Activated CD4-positive, alpha-beta T cell treated with anti-CD3 and anti-CD28 coated beads for 36 hours (primary cell): ENCODE results near the gene RAMP3. TPM values are rescaled to one million over a fixed set of nuclear protein-coding genes. Genes with fewer than 3 reads are reported as not detected.

Experiments used
- ATAC-seq: fragments of 200-7000 bp; cut with Tn5 transposase; one replicate; pipeline ENCODE4 v1.10.0; 2021; ENCODE audit warnings: mild to moderate bottlenecking, moderate library complexity
- CTCF ChIA-PET: fragments of 350-600 bp; sonication (Branson Sonifier 250); formaldehyde crosslinking; loops from one replicate; lab custom pipeline; 2021; ENCODE audit warnings: antibody characterized with exemption; lab: Charles Lee
- POLR2A ChIA-PET: fragments of 350-600 bp; sonication (Branson Sonifier 250); formaldehyde crosslinking; loops from one replicate; lab custom pipeline; 2021; ENCODE audit warnings: antibody characterized with exemption, inconsistent platforms; lab: Charles Lee
- DNase-seq: peaks from one replicate; pipeline ENCODE4 v3.0.0-alpha.2; 2020
- H3K27ac Mint-ChIP-seq: one replicate; pipeline ENCODE4 v1.8.0; 2021; ENCODE audit warnings: mixed read lengths
- H3K27me3 Mint-ChIP-seq: one replicate; pipeline ENCODE4 v1.8.0; 2021; ENCODE audit warnings: mixed read lengths
- H3K36me3 Mint-ChIP-seq: one replicate; pipeline ENCODE4 v1.8.0; 2021; ENCODE audit warnings: low read depth, mixed read lengths
- H3K4me1 Mint-ChIP-seq: one replicate; pipeline ENCODE4 v1.8.0; 2021; ENCODE audit warnings: mixed read lengths
- H3K4me3 Mint-ChIP-seq: one replicate; pipeline ENCODE4 v1.8.0; 2021; ENCODE audit warnings: mild to moderate bottlenecking, moderate library complexity, mixed read lengths
- H3K9me3 Mint-ChIP-seq: one replicate; pipeline ENCODE4 v1.8.0; 2021; ENCODE audit warnings: low read depth, mixed read lengths
- intact Hi-C, 2 experiments: fragments of 100-400 bp; cut with DNase I in 1 of 2; cut with micrococcal nuclease in 1 of 2; formaldehyde crosslinking; loops; one replicate each; pipeline versions ENCODE4 v1.14.2 to v1.15.1; 2022 to 2024; cut with DNase I, micrococcal nuclease
- total RNA-seq, 2 experiments: library from RNA; stranded (reverse); gene quantifications; one replicate each; pipeline ENCODE4 v1.2.3, GENCODE V29; 2021

RAMP3 gene
- total RNA-seq, 2 experiments from 2014 or later: not detected

DNA sequence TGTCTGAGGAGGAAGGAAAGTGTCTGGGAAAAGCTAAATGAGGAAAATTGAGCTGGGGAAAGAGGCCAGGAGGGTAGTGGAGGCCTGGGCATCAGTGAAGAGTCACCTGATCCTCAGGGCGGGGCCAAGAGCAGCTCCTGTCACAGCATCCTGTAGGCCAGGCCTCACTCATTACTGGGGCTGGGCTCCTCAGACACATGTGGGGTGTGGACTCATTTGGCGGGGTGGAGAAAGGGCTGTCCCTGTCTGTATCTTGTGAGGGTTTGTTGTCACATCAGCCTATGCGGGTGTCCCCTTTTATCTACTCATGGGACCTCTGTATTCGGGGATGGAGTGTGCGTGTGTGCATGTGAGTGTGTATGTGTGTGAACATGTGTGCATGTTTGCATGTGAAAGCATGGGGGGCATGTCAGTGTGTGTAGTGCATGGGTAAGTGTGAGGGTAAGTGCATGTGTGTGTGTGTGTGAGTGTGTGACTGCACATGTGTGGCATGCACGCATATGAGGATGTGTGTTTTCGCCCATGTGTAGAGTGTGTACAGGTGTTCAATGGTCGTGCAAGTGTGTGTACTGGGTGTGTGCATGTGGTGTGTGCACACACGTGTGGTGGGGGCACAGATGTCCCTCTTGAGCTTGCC, 67.8 kb downstream of the RAMP3 start:
- ATAC-seq (no peak), DNase-seq (no peak)
- H3K9me3 Mint-ChIP-seq: no peaks in the 10 kb centered on the region
- H3K4me3 Mint-ChIP-seq: no peak overlapping the region
- no peak overlapping the region for H3K27ac Mint-ChIP-seq
- H3K4me1 Mint-ChIP-seq: no peaks in the 10 kb centered on the region
- POLR2A ChIA-PET: no interaction called here
- CTCF ChIA-PET: interaction anchor here (0.6 kb wide), 1 partner anchor 52 kb away, joined by 3 read pairs; no protein-coding TSS in a partner anchor
- intact Hi-C loops: no loop called here
- H3K27me3 Mint-ChIP-seq: peaks cover 26% of the 10 kb centered on the region
- H3K36me3 Mint-ChIP-seq: no peaks in the 10 kb centered on the region

GRCh38 chr7:45225948-45226335, 68.4 kb downstream of the RAMP3 start:
- H3K4me3 Mint-ChIP-seq: no peak overlapping the region
- intact Hi-C loops: no loop called here
- no peaks in the 10 kb centered on the region for H3K4me1 Mint-ChIP-seq
- no peak for ATAC-seq
- H3K36me3 Mint-ChIP-seq: no peaks in the 10 kb centered on the region
- no peak overlapping the region for H3K27ac Mint-ChIP-seq
- ChIA-PET POLR2A (no interaction called here), CTCF (no interaction called here)
- no peaks in the 10 kb centered on the region for H3K9me3 Mint-ChIP-seq
- DNase-seq: no peak
- H3K27me3 Mint-ChIP-seq: peaks cover 26% of the 10 kb centered on the region

DNA sequence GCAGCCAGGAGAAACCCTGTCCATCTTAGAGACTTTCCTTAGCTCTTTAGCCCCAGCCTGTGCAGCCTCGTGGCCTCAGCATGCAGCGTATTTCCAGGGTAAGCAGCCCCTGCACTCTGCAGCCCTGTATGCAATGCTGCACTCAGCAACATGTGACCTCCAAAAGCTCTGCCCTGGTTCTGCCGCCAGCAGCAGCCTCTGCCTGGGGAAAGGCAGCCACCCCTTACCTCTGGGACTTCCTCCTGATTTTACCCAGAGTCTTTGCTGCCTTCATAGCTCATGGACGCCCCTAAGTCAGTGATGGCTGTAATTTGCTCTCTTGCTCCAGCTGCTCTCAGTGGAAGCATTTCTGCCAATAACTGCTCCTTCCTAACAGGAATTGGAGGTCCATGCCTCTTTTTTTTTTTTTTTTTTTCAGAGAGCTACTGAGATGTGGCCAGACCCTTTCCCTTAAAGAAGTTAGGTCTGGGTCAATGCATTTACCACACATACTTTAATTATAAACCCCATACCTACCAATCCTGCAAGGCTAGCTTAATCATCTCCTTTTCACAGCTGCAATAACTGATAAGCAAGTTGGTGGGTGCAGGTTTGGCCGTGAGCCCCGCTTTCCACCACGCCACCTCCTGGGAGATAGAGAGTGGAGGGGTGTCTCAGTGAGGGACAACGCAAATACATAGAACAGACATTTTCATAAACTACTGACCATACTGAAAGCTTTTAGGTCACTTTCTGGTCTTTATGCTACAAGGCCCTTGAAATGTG, 71.7 kb downstream of the RAMP3 start:
- no peak for ATAC-seq
- H3K9me3 Mint-ChIP-seq: no peaks in the 10 kb centered on the region

DNA sequence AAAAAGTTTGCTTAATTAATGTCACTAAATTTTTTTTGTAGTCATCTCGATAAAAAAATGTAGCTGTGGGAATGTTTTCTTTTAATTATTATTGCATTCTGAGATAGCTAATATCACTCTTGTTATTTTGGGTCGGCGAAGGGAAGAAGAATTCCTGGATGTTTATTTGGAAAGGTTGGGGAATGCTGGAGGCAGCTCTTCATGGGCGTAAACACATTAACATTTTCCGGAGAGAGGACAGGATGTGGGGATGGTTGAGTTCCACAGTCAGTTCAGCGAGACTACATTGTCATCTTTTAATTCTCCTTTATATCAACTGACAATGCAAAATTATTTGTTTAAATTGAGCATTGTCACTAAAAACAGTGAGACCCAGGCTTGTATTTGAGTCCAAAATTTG, 72.5 kb downstream of the RAMP3 start:
- POLR2A ChIA-PET: no interaction called here

More for the DNA sequence above, 71.7 kb downstream of the RAMP3 start:
- peaks cover 26% of the 10 kb centered on the region for H3K27me3 Mint-ChIP-seq
- DNase-seq: no peak
- ChIA-PET POLR2A (no interaction called here), CTCF (interaction anchor here (0.7 kb wide), 1 partner anchor 30 kb away, joined by 3 read pairs; no protein-coding TSS in a partner anchor)
- H3K27ac Mint-ChIP-seq: no peak overlapping the region
- H3K4me3 Mint-ChIP-seq: no peak overlapping the region
- H3K4me1 Mint-ChIP-seq: no peaks in the 10 kb centered on the region
- intact Hi-C loops: no loop called here
- no peaks in the 10 kb centered on the region for H3K36me3 Mint-ChIP-seq

DNA sequence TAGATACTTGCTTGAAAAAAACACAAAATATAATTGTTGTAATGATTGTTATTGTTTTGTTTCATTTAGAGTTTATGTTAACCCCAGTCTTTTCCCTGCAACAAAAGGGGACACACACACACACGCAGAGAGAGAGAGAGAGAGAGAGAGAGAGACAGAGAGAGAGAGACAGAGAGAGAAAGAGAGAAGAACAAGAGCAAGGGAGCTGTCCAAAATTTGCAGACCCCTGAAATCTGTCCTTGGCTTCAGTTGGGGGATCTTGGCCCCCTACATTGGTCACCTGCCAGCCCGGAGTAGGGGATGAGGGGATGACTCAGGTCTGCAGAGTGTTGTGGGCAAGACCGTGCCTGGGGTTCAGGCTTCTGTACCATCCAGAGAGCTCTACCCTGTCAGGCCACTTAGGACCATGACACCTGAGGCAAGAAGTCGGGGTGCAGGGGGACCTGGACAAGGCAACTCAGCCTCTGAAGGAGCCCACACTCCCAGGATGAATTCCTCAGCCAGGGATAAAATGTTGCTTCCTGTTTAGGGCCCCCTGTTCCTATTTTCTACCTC, 73.1 kb downstream of the RAMP3 start:
- no peaks in the 10 kb centered on the region for H3K9me3 Mint-ChIP-seq
- no peak overlapping the region for H3K27ac Mint-ChIP-seq
- DNase-seq: no peak
- intact Hi-C loops: no loop called here
- CTCF ChIA-PET: interaction anchor here (0.9 kb wide), 1 partner anchor 10 kb away, joined by 3 read pairs; no protein-coding TSS in a partner anchor
- no peaks in the 10 kb centered on the region for H3K36me3 Mint-ChIP-seq
- no peak for ATAC-seq
- no peaks in the 10 kb centered on the region for H3K4me1 Mint-ChIP-seq
- POLR2A ChIA-PET: no interaction called here
- peaks cover 22% of the 10 kb centered on the region for H3K27me3 Mint-ChIP-seq
- no peak overlapping the region for H3K4me3 Mint-ChIP-seq

More for the DNA sequence above, 72.5 kb downstream of the RAMP3 start:
- Mint-ChIP-seq H3K9me3 (no peaks in the 10 kb centered on the region), H3K27me3 (peaks cover 28% of the 10 kb centered on the region), H3K4me1 (no peaks in the 10 kb centered on the region), H3K4me3 (no peak overlapping the region), H3K36me3 (no peaks in the 10 kb centered on the region), H3K27ac (no peak overlapping the region)
- CTCF ChIA-PET: no interaction called here
- intact Hi-C loops: no loop called here
- DNase-seq (no peak), ATAC-seq (no peak)

GRCh38 chr7:45233249-45233775, 75.7 kb downstream of the RAMP3 start:
- no peak overlapping the region for H3K4me3 Mint-ChIP-seq
- H3K9me3 Mint-ChIP-seq: no peaks in the 10 kb centered on the region
- DNase-seq (no peak), ATAC-seq (no peak)
- peaks cover 17% of the 10 kb centered on the region for H3K27me3 Mint-ChIP-seq
- ChIA-PET POLR2A (no interaction called here), CTCF (no interaction called here)
- no peak overlapping the region for H3K27ac Mint-ChIP-seq
- intact Hi-C loops: no loop called here
- no peaks in the 10 kb centered on the region for H3K36me3 Mint-ChIP-seq
- no peaks in the 10 kb centered on the region for H3K4me1 Mint-ChIP-seq

Other genes with a start within 250 kb of the RAMP3 start
- gene MYO1G, start 178.8 kb upstream of the RAMP3 start, total RNA-seq: 100 to 1,000 TPM; 369 to 376 TPM
- gene CCM2, start 157.6 kb upstream of the RAMP3 start, total RNA-seq: 10 to 100 TPM; 70.1 to 80.1 TPM
- under 1 TPM; 0.14 to 0.21 TPM for gene NACAD, start 68.8 kb upstream of the RAMP3 start, total RNA-seq
- 100 to 1,000 TPM; 158 to 163 TPM for gene TBRG4, start 46.1 kb upstream of the RAMP3 start, total RNA-seq